HG02571 (cell line): ENCODE results near the gene ARHGAP44.

ENCODE experiments used
- ATAC-seq: cut with Tn5 transposase; IDR thresholded peaks from one replicate; pipeline ENCODE4 v1.9.1; 2021; ENCODE audit warnings: mild to moderate bottlenecking, moderate library complexity; ENCODE audit not compliant: unreplicated experiment

The ARHGAP44 gene

GRCh38 chr17:12789481-12790248 lies at the start of gene ARHGAP44:
ARHGAP44 (plus strand) TSS chr17:12789498; CDS start chr17:12789839, 341 bp downstream.
- peak; percentile 69 for ATAC-seq

- ATAC-seq = no peak
Measured at GRCh38 chr17:12739500-12739899, 49.8 kb upstream of the ARHGAP44 start.

- ATAC-seq = no peak
Measured at GRCh38 chr17:12743046-12743445, 46.3 kb upstream of the ARHGAP44 start.

GRCh38 chr17:12744298-12744697 lies 45.0 kb upstream of the ARHGAP44 start:
- no peak for ATAC-seq

GRCh38 chr17:12744786-12745185 lies 44.5 kb upstream of the ARHGAP44 start:
- ATAC-seq = no peak

GRCh38 chr17:12745486-12745885 lies 43.8 kb upstream of the ARHGAP44 start:
- no peak for ATAC-seq

- ATAC-seq = no peak
Measured at GRCh38 chr17:12756786-12757185, 32.5 kb upstream of the ARHGAP44 start.

GRCh38 chr17:12759090-12759489 lies 30.2 kb upstream of the ARHGAP44 start:
- ATAC-seq = no peak

GRCh38 chr17:12765548-12765947 lies 23.8 kb upstream of the ARHGAP44 start:
- ATAC-seq = no peak

- ATAC-seq = no peak
Measured at GRCh38 chr17:12768255-12768654, 21.0 kb upstream of the ARHGAP44 start.

- ATAC-seq = no peak
Measured at GRCh38 chr17:12769981-12770380, 19.3 kb upstream of the ARHGAP44 start.

GRCh38 chr17:12773153-12773552 lies 16.1 kb upstream of the ARHGAP44 start:
- no peak for ATAC-seq

GRCh38 chr17:12789075-12789480 lies 220 bp upstream of the ARHGAP44 start:
- peak; percentile 85 for ATAC-seq

- no peak for ATAC-seq
Measured at GRCh38 chr17:12790249-12791106, 1.2 kb downstream of the ARHGAP44 start.

GRCh38 chr17:12794919-12795532 lies 5.7 kb downstream of the ARHGAP44 start:
- ATAC-seq = no peak

- no peak for ATAC-seq
Measured at GRCh38 chr17:12800855-12801365, 11.6 kb downstream of the ARHGAP44 start.

GRCh38 chr17:12806630-12807029 lies 17.3 kb downstream of the ARHGAP44 start:
- ATAC-seq = no peak

- no peak for ATAC-seq
Measured at GRCh38 chr17:12808723-12809122, 19.4 kb downstream of the ARHGAP44 start.

GRCh38 chr17:12812877-12813276 lies 23.6 kb downstream of the ARHGAP44 start:
- ATAC-seq = no peak

- no peak for ATAC-seq
Measured at GRCh38 chr17:12813664-12814063, 24.4 kb downstream of the ARHGAP44 start.

- ATAC-seq = no peak
Measured at GRCh38 chr17:12814718-12815117, 25.4 kb downstream of the ARHGAP44 start.
